Fibroblast of peridontal ligament (primary cell): ENCODE data around the gene SRPK2.
"Not testable (repeated sequence)": the region's sequence is repeated elsewhere in the genome, so short reads cannot be mapped to it uniquely, and the experiment has no call there.

Experiments
- DNase-seq: peaks from one replicate; pipeline ENCODE4 v3.0.0-alpha.2; 2010; ENCODE audit errors: extremely low read depth

SRPK2 gene

DNA sequence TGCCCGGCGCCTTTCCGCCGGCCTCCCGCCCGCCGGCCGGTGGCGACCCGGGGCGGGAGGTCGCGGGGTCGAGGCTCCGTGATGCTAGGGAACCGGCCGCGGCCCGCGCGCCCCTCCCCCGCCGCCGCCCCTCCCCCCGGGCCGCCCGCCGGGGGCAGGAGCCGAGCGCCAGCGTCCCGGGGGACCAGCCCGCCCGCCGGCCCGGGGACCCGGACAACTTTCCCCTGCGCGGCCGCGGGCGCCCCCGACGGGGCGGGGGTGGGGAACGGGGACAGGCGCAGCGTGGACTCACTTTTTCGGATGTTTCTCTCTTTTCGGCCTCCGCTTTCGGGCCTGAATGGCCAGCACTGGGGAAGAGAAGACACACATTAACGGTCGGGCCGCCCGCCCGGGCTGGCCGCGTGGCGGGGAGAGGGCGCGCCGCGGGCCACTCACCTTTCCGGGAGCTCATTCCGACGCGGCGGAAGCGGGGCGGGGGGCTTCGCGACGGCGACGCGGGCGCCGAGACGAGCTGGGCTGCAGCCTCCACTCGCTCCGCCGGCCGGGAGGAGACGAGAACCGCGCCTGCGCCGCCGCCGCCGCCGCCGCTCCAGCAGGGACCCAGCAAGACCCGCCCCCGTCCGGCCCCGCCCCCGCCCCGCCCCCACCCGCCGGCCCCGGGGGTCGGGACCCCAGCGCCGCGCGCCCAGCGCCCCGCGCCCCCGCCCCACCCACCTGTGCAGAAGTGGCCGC, at the start of gene SRPK2:
Gene SRPK2, minus strand, starts transcription at position 566 of the 732 bp plus-strand sequence.
- no peak for DNase-seq

- DNase-seq = no peak
Observed at GRCh38 chr7:105438254-105438653, 49.5 kb upstream of the SRPK2 start.

DNA sequence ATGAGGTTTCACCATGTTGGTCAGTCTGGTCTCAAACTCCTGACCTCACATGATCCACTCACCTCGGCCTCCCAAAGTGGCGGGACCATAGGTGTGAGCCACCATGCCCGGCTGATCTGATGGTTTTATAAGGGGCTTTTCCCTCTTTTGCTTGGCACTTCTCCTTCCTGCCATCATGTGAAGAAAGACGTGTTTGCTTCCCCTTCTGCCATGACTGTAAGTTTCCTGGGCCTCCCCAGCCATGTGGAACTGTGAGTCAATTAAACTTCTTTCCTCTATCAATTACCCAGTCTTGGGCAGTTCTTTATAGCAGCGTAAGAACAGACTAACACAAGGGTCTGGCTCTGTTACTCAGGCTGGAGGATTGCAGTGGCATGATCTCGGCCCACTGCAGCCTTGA, 48.6 kb upstream of the SRPK2 start:
- DNase-seq = not testable (repeated sequence)

GRCh38 chr7:105429746-105430612, 41.3 kb upstream of the SRPK2 start:
- peak; percentile 69 for DNase-seq

DNA sequence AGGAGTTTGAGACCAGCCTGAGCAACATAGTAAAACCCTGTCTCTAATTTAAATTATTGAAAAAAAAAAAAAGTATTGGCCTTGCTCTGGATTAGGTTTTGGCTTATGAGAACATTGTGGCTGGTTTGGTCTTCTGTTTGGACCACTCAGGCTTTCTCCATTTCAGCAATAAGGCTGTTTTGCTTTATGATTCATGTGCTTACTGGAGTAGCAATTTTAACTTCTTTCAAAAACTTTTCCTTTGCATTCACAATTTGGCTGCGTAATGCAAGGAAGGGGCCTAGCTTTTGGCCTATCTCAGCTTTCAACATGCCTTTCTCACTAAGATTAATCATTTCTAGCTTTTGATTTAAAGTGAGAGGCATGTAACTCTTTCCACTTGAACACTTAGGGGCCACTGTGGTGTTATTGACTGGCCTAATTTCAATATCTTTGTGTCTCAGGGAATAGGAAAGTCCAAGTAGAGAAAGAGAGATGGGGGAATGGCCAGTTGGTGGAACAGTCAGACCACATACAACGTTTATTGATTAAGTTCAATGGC, 38.0 kb upstream of the SRPK2 start:
- DNase-seq = peak; percentile 10

DNA sequence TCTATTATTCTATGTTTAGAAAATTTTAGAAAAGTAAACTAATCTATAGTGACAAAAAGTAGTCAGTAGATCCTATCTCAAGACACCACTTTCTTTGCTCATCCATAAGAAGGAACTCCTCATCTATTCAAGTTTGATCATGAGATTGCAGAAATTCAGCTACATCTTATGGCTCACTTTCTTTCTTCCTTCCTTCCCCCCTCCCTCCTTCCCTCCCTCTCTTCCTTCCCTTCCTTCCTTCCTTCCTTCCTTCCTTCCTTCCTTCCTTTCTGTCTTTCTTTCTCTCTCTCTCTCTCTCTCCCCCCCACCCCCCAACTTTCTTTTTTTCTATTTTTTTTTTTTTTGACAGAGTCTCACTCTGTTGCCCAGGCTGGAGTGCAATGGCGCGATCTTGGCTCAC, 35.3 kb upstream of the SRPK2 start:
- DNase-seq = no peak

DNA sequence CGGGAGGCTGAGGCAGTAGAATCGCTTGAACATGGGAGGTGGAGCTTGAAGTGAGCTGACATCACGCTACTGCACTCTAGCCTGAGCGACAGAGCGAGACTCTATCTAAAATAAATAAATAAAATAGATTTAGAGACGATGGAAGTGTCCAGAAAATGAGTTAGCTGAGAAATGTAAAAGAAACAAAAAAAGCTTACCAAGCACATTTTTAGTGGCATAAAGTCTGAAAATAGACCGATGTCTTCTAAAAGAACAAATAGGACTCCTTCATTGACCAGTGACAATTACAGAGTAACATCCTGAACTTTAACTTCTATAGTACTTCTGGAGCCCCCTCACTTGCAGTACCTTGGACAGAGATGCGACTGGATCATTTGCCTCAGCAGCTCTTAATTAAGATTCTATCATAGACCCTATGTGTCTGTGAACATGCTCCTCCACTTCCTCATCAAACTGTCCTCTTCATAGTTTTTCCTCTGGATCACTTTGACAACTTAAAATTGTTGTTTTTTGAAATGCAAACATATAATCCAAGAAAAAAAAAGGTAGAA, 25.2 kb upstream of the SRPK2 start:
- peak; percentile 3 for DNase-seq

DNA sequence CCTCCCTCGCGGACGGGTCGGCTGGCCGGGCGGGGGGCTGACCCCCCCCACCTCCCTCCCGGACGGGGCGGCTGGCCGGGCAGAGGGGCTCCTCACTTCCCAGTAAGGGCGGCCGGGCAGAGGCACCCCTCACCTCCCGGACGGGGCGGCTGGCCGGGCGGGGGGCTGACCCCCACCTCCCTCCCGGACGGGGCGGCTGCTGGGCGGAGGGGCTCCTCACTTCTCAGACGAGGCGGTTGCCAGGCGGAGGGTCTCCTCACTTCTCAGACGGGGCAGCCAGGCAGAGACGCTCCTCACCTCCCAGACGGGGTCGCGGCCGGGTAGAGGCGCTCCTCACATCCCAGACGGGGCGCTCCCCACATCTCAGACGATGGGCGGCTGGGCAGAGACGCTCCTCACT, 22.1 kb upstream of the SRPK2 start:
- DNase-seq = not testable (repeated sequence)

GRCh38 chr7:105409775-105410174, 21.1 kb upstream of the SRPK2 start:
- DNase-seq = not testable (repeated sequence)

DNA sequence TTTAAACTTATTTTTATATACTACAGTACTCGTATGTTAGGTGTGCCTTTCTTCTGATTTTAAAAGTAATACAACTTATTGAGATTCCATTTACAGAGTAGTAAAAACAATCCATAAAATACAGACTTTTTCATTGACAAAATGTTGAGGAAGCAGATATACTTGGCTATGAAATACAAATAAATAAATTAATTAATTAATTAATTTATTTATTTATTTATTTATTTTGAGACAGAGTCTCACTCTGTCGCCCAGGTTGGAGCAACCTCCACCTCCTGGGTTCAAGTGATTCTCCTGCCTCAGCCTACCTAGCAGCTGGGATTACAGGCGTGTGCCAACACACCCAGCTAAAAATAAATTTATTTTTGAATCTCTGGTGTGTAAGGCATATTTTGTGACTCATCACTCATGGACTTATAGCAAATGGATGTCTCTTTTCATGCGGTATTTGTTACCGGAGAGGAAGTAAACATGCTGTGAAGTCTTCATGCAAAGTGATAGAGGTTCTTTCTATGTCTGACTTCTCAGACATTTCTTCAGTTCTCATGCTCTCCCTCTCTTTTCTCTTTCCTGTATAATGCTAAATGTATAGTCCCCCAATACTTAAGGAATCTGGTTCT, 20.2 kb upstream of the SRPK2 start:
- DNase-seq = no peak

DNA sequence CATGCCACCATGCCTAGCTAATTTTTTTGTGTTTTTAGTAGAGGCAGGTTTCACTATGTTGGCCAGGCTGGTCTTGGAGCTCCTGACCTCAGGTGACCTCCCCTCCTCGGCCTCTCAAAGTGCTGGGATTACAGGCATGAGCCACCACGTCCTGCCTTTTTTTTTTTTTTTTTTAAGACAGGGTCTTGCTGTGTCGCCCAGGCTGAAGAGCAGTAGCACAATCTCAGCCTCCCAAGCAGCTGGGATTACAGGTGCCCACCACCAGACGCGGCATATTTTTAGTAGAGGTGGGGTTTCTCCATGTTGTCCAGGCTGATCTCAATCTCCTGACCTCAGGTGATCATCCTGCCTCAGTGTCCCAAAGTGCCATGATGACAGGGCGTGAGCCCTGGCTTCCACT, 14.4 kb upstream of the SRPK2 start:
- no peak for DNase-seq

- DNase-seq = peak; percentile 63
Observed at GRCh38 chr7:105402221-105403095, 13.7 kb upstream of the SRPK2 start.

DNA sequence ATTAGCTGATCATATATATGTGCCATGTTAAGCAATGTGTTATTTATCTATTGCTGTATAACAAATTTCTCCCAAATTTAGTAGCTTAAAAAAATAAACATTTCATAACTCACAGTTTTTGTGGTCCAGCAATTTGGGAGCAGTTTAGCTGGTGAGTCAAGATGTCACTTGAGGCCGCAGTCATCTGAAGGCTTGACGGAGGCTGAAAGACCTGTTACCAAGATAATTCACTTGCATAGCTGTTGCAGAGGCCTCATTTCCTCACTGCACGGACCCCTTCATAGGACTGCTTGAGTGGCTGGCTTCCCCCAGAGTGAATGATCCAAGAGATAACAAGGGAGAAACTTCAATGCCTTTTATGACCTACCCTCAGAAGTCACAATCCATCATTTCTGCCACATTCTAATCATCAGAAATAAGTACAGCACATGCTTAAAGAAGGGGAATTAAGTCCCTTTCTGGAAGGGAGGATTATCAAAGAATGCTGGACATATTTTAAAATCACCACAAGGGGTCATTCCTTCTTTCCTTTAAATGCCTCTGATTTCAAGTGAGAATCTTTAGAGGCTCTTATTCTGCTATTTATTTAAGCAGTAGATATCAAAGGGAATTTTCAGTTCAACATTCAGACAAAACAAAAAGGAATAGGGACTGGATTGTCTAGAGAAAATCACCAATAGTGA, 10.5 kb upstream of the SRPK2 start:
- DNase-seq = peak; percentile 74

GRCh38 chr7:105396566-105396965, 7.8 kb upstream of the SRPK2 start:
- no peak for DNase-seq

DNA sequence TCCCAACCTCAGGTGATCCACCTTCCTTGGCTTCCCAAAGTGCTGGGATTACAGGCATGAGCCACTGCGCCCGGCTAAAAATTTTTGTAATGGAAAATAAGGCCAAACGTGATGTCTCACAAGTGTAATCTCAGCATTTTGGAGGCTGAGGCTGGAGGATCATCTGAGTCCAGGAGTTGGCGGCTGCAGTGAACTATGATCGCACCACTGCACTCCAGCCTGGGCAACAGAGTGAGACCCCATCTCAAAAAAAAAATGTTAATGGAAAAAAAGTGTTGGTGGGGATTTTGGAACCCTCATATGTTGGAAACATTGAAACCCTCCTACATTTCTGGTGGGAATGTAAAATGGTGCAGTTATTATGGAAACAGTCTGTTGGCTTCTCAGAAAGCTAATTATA, 2.7 kb upstream of the SRPK2 start:
- no peak for DNase-seq

DNA sequence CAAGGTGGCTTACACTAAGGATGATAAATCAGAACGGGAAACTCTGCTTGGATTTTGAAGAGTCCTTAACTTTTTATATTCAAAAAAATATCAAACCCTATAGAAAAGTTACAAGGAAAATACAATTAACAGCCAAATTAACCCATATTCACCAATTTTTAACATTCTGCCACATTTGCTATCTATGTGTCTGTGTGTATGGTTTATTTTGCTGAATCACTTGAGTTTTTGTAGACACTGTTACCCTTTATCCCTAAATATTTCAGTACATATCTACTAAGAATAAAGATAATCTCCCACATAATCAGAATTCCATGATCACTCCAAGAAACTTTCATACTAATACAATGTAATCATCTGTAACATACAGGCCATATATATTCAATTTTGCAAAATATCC, 1.2 kb upstream of the SRPK2 start:
- no peak for DNase-seq

DNA sequence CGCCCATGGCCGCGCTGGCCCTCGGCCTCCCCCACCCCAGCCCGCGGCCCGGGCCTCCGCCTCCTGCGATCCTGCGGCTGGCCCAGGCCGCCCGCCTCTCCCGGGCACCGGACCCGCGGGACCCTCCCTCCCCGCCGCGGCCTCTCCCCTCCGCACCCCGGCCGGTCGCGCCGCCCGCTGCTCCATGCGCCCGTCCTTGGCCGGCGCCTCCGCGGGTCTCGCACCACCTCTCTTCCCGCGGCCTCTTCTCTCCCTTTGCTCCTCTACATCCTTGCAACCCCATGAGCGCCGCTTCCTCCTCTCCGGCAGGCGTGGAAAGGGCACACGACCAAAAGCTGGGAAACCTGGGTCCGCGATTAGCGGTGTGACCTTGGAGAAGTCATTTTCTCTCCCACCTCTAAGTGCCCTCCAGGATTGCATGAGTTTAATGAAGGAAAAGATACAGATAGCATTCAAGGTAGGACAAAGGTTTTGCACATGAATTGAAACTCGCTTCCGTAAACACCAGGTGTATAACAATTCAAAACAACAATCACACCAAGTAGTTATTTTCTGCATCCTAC, 448 bp upstream of the SRPK2 start:
- peak; percentile 49 for DNase-seq

GRCh38 chr7:105387508-105388355, 989 bp downstream of the SRPK2 start:
- peak; percentile 28 for DNase-seq

DNA sequence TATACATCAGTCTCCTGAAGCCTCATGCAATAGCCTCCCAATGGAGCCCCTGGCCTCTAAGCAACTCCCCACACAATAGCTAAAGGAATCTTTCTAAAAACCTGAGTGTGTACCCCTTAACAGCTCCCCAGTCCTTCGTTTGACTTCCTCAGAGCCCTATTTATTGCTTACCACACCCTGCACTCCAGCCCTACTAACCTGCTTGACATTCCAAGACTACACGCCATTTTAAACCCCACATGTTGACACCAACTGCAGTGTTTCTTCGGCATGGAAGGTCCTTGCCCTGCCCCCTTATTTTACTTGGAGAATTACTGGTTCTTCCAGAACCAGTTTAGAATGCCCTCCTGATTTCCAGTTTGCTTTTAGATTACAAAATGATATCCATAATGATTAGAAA, 10.8 kb downstream of the SRPK2 start:
- no peak for DNase-seq
